ENCODE measurements around the gene OR51T1.

DNA sequence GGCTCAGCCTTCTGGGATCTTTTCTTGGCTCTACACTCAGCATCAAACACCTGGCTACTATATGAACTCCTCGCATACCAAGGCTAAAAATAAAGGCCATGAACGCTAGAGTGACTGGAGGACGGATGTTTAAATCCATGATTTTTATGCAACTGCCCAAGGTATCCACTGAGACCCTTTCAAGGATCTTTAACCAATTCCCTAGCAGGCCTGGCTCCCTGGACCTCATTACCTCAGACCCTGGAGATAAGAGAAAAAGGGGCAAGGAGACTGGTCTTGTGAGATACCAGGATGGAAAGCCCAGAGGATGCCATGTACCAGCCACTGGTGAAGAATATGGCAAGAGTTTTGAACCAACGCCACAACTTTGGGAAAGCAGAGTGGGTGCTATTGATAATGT lies 37.5 kb downstream of the OR51T1 start, which contains the start of gene OR51G2:
- TF ChIP-seq CTCF (IDR thresholded peaks at IDR 0.05) (no peak), POLR2A (IDR thresholded peaks at IDR 0.05) (no peak)
